Hypothalamus (tissue), 51 donors: ENCODE results near the gene SASH1.

Experiments used
- DNase-seq, 51 donors: peaks; one replicate each; lab custom pipeline; 2025; lab: John Stamatoyannopoulos, UW

Gene SASH1

GRCh38 chr6:148533309-148534107 is 190.9 kb downstream of the SASH1 start:
- DNase-seq, result no peak

- no peak for DNase-seq
These were observed 192.2 kb downstream of the SASH1 start for GRCh38 chr6:148534871-148535270.

GRCh38 chr6:148535381-148535780 is 192.7 kb downstream of the SASH1 start:
- DNase-seq, result peak in 1 of 51 donors; percentile 52

GRCh38 chr6:148535976-148536375 is 193.3 kb downstream of the SASH1 start:
- peak in 3 of 51 donors; percentile 27 to 59 (median 40) for DNase-seq

GRCh38 chr6:148538261-148539190 is 195.9 kb downstream of the SASH1 start:
- DNase-seq, result peak in 9 of 51 donors; percentile 28 to 81 (median 42)

- DNase-seq, result no peak
These were observed 200.9 kb downstream of the SASH1 start for GRCh38 chr6:148543540-148543939.

- DNase-seq, result no peak
These were observed 201.8 kb downstream of the SASH1 start for GRCh38 chr6:148544421-148544820.

- no peak for DNase-seq
These were observed 203.3 kb downstream of the SASH1 start for GRCh38 chr6:148545901-148546300.

- peak in 1 of 51 donors; percentile 21 for DNase-seq
These were observed 204.5 kb downstream of the SASH1 start for GRCh38 chr6:148547110-148547509.

GRCh38 chr6:148548065-148548748 is 205.6 kb downstream of the SASH1 start:
- DNase-seq, result peak in 16 of 51 donors; percentile 18 to 77 (median 37)

- no peak for DNase-seq
These were observed 206.1 kb downstream of the SASH1 start for GRCh38 chr6:148548749-148549140.

GRCh38 chr6:148550569-148550968 is 207.9 kb downstream of the SASH1 start:
- DNase-seq, result no peak

GRCh38 chr6:148551226-148551625 is 208.6 kb downstream of the SASH1 start:
- DNase-seq, result no peak

- no peak for DNase-seq
These were observed 213.8 kb downstream of the SASH1 start for GRCh38 chr6:148556410-148556809.

GRCh38 chr6:148557796-148558321 is 215.2 kb downstream of the SASH1 start:
- DNase-seq, result no peak

- peak in 49 of 51 donors; percentile 21 to 89 (median 67) for DNase-seq
These were observed 217.3 kb downstream of the SASH1 start for GRCh38 chr6:148559848-148560433.

- no peak for DNase-seq
These were observed 219.0 kb downstream of the SASH1 start for GRCh38 chr6:148561629-148562028.

GRCh38 chr6:148563066-148563465 is 220.4 kb downstream of the SASH1 start:
- no peak for DNase-seq

GRCh38 chr6:148564494-148565035 is 221.9 kb downstream of the SASH1 start:
- DNase-seq, result no peak
